H54 (cell line): ENCODE results near the gene ZBTB42.

Experiments used
- DNase-seq: peaks from one replicate; pipeline ENCODE4 v3.0.0; 2011; ENCODE audit warnings: low spot score, mixed read lengths; ENCODE audit not compliant: insufficient read length
- FAIRE-seq: peaks from 3 replicates; lab custom pipeline; 2011; peaks lifted over from hg19 to GRCh38; lab: Jason Lieb, UNC
- POLR2A ChIP-seq: IDR thresholded peaks from 2 replicates; pipeline ENCODE4 v1.6.1; 2011; ENCODE audit warnings: low read depth, mild to moderate bottlenecking, low read length

Gene ZBTB42

GRCh38 chr14:104772707-104773504, 28.0 kb upstream of the ZBTB42 start:
- no peak for TF ChIP-seq POLR2A
- DNase-seq = no peak
- no peak for FAIRE-seq

GRCh38 chr14:104773505-104774452, 27.1 kb upstream of the ZBTB42 start:
- TF ChIP-seq POLR2A = no peak
- DNase-seq (no peak), FAIRE-seq (no peak)

- FAIRE-seq = no peak
- TF ChIP-seq POLR2A = no peak
- DNase-seq = no peak
Measured at GRCh38 chr14:104774453-104775072, 26.3 kb upstream of the ZBTB42 start.

GRCh38 chr14:104775073-104775489, 25.8 kb upstream of the ZBTB42 start:
- DNase-seq (no peak), FAIRE-seq (no peak)
- TF ChIP-seq POLR2A = no peak

- no peak for TF ChIP-seq POLR2A
- FAIRE-seq (no peak), DNase-seq (no peak)
Measured at GRCh38 chr14:104776481-104776880, 24.4 kb upstream of the ZBTB42 start.

- no peak for DNase-seq
- no peak for FAIRE-seq
- TF ChIP-seq POLR2A = no peak
Measured at GRCh38 chr14:104776961-104777807, 23.7 kb upstream of the ZBTB42 start.

- FAIRE-seq (no peak), DNase-seq (no peak)
- TF ChIP-seq POLR2A = no peak
Measured at GRCh38 chr14:104777808-104778249, 23.1 kb upstream of the ZBTB42 start.

GRCh38 chr14:104778694-104779331, 22.1 kb upstream of the ZBTB42 start:
- FAIRE-seq (no peak), DNase-seq (no peak)
- no peak for TF ChIP-seq POLR2A

GRCh38 chr14:104779776-104780512, 21.0 kb upstream of the ZBTB42 start:
- no peak for DNase-seq

GRCh38 chr14:104780513-104781030, 20.3 kb upstream of the ZBTB42 start:
- FAIRE-seq = no peak
- DNase-seq = no peak
- TF ChIP-seq POLR2A = no peak

More at GRCh38 chr14:104779776-104780512, 21.0 kb upstream of the ZBTB42 start:
- no peak for FAIRE-seq
- no peak for TF ChIP-seq POLR2A

GRCh38 chr14:104781271-104782077, 19.4 kb upstream of the ZBTB42 start:
- no peak for DNase-seq
- no peak for TF ChIP-seq POLR2A
- no peak for FAIRE-seq
